ENCODE measurements around the gene TPCN1.

GRCh38 chr12:113293100-113293499, 71.8 kb downstream of the TPCN1 start:
- TF ChIP-seq CTCF (IDR thresholded peaks at IDR 0.05; ENCODE audit: poor library complexity) (no peak), EZH2 (IDR thresholded peaks at IDR 0.05; ENCODE audit: borderline replicate concordance) (no peak)

All from hepatocyte (in vitro differentiated cells).